Keratinocyte (primary cell): ENCODE results near the gene OLR1. TPM values are rescaled to one million over a fixed set of nuclear protein-coding genes. Genes with fewer than 3 reads are reported as not detected.
A peak's percentile ranks its signal among the peaks of the same experiment; 100 is the strongest.

Experiments
- DNase-seq: peaks from one replicate; pipeline ENCODE4 v3.0.0-alpha.2; 2011; ENCODE audit warnings: low read depth, missing footprints, low spot score
- FAIRE-seq: peaks from 2 replicates; lab custom pipeline; 2011; peaks lifted over from hg19 to GRCh38; lab: Jason Lieb, UNC
- H2AFZ ChIP-seq: 2 replicates; pipeline ENCODE4 v1.6.0; 2012; ENCODE audit warnings: low read length, control low read depth, inconsistent platforms; ENCODE audit not compliant: control insufficient read depth
- H3K27ac ChIP-seq: 2 replicates; pipeline ENCODE4 v1.5.1; 2011; ENCODE audit warnings: low read length; ENCODE audit not compliant: control insufficient read depth, insufficient read depth
- H3K27me3 ChIP-seq: 3 replicates; pipeline ENCODE4 v1.6.0; 2011; ENCODE audit warnings: low read length; ENCODE audit not compliant: control insufficient read depth, insufficient read depth; ENCODE audit errors: extremely low read depth
- H3K36me3 ChIP-seq, 2 experiments: 2 replicates in 1 of 2; 3 replicates in 1 of 2; pipeline ENCODE4 v1.5.1; 2011; ENCODE audit warnings: low read length in 2 of 2, mild to moderate bottlenecking in 1 of 2; ENCODE audit not compliant: control insufficient read depth in 2 of 2, insufficient read depth in 2 of 2; ENCODE audit errors: extremely low read depth in 1 of 2
- H3K4me1 ChIP-seq: 3 replicates; pipeline ENCODE4 v1.5.1; 2011; ENCODE audit warnings: low read length; ENCODE audit not compliant: control insufficient read depth, insufficient read depth; ENCODE audit errors: extremely low read depth
- H3K4me2 ChIP-seq: 3 replicates; pipeline ENCODE4 v1.6.0; 2011; ENCODE audit warnings: low read depth, low read length; ENCODE audit not compliant: control insufficient read depth, insufficient read depth; ENCODE audit errors: extremely low read depth
- H3K4me3 ChIP-seq, 3 experiments: fragments of 200-600 bp in 1 of 3; sonication (generic) in 1 of 3; 2 replicates in 2 of 3; 3 replicates in 1 of 3; pipeline ENCODE4 v1.5.1; 2011 to 2016; ENCODE audit warnings: low read length in 3 of 3, mild to moderate bottlenecking in 3 of 3, control low read depth in 2 of 3, inconsistent platforms in 1 of 3, low read depth in 1 of 3, mixed read lengths in 1 of 3, mixed run types in 1 of 3, moderate library complexity in 1 of 3; ENCODE audit not compliant: control insufficient read depth in 2 of 3, insufficient read depth in 2 of 3; ENCODE audit errors: extremely low read depth in 1 of 3
- H3K79me2 ChIP-seq: 2 replicates; pipeline ENCODE4 v1.6.0; 2012; ENCODE audit warnings: low read length; ENCODE audit not compliant: control insufficient read depth, insufficient read depth
- H3K9ac ChIP-seq: 3 replicates; pipeline ENCODE4 v1.6.0; 2011; ENCODE audit warnings: low read length; ENCODE audit not compliant: control insufficient read depth, insufficient read depth; ENCODE audit errors: extremely low read depth
- H3K9me1 ChIP-seq: 3 replicates; pipeline ENCODE4 v1.6.0; 2011; ENCODE audit warnings: low read length; ENCODE audit not compliant: control insufficient read depth, insufficient read depth; ENCODE audit errors: extremely low read depth
- H3K9me3 ChIP-seq: 2 replicates; pipeline ENCODE4 v1.5.1; 2012; ENCODE audit warnings: low read depth, low read length; ENCODE audit not compliant: control insufficient read depth
- H4K20me1 ChIP-seq: 3 replicates; pipeline ENCODE4 v1.6.0; 2011; ENCODE audit warnings: low read length; ENCODE audit not compliant: control insufficient read depth, insufficient read depth; ENCODE audit errors: extremely low read depth
- EZH2 ChIP-seq: IDR thresholded peaks from one replicate; pipeline ENCODE4 v1.6.1; 2012; ENCODE audit warnings: inconsistent platforms, mild to moderate bottlenecking, low read length, moderate library complexity
- dilution Hi-C: fragments of 300-500 bp; cut with MboI; formaldehyde crosslinking; loops from one replicate; pipeline ENCODE4 v1.7.0; 2020; ENCODE audit warnings: low sequenced_read_pairs; ENCODE audit not compliant: extremely low pct_ligation_motif_present
- polyA plus RNA-seq, 5 experiments: library from polyadenylated mRNA; depleted of rRNA in 3 of 5; stranded (reverse) in 3 of 5; stranded (forward) in 1 of 5; unstranded in 1 of 5; fragments of >200 nt; gene quantifications; 1 replicate in 1 of 5; 2 replicates in 3 of 5; 3 replicates in 1 of 5; pipeline versions ENCODE4 v1.2.1 to v1.2.3, GENCODE V29; 2011 to 2012; ENCODE audit warnings: missing spikeins in 2 of 5, low read depth in 1 of 5, low replicate concordance in 1 of 5
- TF ChIP-seq, protein P1 (sequence below), 3 experiments: IDR thresholded peaks in 1 of 3; conservative IDR thresholded peaks in 1 of 3; optimal IDR thresholded peaks in 1 of 3; 2 replicates in 2 of 3; 3 replicates in 1 of 3; pipeline versions ENCODE3 to v1.5.1; 2011; ENCODE audit warnings: low read length in 3 of 3, mild to moderate bottlenecking in 3 of 3, moderate library complexity in 2 of 3, control low read depth in 1 of 3, inconsistent platforms in 1 of 3; ENCODE audit not compliant: insufficient read depth in 2 of 3; ENCODE audit errors: extremely low read depth in 1 of 3

Gene OLR1
- polyA plus RNA-seq, 1 donor (not counting 4 experiments of a cell fraction or from before 2014, with no cell fraction given): 0.17 TPM

DNA sequence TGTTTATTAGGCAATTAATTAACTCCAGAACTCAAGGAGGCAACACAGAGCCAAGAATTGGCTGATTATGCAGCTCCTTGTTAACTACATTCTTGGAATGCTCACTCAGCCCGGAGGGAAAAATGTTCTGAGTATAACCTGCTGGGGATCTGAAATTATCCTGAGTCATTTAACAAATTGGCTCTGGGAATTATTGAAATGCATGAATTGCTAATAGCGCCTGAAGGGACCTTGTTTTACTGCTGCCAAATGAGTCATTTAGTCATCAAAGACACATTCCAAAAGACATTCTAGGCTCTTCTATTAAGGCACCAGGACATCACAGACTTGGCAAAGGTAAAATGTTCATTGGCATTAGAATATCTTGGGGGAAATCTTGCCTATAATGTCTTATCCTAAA lies 19.9 kb upstream of the OLR1 start:
- dilution Hi-C loops: no loop called here
- H3K79me2 ChIP-seq: no peaks in the 10 kb centered on the region
- TF ChIP-seq, protein P1, sequence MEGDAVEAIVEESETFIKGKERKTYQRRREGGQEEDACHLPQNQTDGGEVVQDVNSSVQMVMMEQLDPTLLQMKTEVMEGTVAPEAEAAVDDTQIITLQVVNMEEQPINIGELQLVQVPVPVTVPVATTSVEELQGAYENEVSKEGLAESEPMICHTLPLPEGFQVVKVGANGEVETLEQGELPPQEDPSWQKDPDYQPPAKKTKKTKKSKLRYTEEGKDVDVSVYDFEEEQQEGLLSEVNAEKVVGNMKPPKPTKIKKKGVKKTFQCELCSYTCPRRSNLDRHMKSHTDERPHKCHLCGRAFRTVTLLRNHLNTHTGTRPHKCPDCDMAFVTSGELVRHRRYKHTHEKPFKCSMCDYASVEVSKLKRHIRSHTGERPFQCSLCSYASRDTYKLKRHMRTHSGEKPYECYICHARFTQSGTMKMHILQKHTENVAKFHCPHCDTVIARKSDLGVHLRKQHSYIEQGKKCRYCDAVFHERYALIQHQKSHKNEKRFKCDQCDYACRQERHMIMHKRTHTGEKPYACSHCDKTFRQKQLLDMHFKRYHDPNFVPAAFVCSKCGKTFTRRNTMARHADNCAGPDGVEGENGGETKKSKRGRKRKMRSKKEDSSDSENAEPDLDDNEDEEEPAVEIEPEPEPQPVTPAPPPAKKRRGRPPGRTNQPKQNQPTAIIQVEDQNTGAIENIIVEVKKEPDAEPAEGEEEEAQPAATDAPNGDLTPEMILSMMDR (optimal IDR thresholded peaks at IDR 0.05 in 1 of 3, IDR thresholded peaks at IDR 0.05 in 1 of 3, conservative IDR thresholded peaks at IDR 0.05 in 1 of 3; ENCODE audit: extremely low read depth in 1 of 3, insufficient read depth in 2 of 3, low read length in 3 of 3): no peak
- no peak for TF ChIP-seq EZH2
- H3K27ac ChIP-seq: no peak overlapping the region
- no peaks in the 10 kb centered on the region for H3K36me3 ChIP-seq
- no peaks in the 10 kb centered on the region for H3K9me3 ChIP-seq
- DNase-seq (no peak), FAIRE-seq (peak; percentile 95)
- no peaks in the 10 kb centered on the region for H4K20me1 ChIP-seq
- H3K27me3 ChIP-seq: no peaks in the 10 kb centered on the region
- H3K9me1 ChIP-seq: no peaks in the 10 kb centered on the region
- no peak overlapping the region for H2AFZ ChIP-seq
- no peak overlapping the region for H3K4me3 ChIP-seq
- peaks cover 15% of the 10 kb centered on the region for H3K4me1 ChIP-seq
- H3K4me2 ChIP-seq: peak overlapping the region; percentile 2
- no peak overlapping the region for H3K9ac ChIP-seq

DNA sequence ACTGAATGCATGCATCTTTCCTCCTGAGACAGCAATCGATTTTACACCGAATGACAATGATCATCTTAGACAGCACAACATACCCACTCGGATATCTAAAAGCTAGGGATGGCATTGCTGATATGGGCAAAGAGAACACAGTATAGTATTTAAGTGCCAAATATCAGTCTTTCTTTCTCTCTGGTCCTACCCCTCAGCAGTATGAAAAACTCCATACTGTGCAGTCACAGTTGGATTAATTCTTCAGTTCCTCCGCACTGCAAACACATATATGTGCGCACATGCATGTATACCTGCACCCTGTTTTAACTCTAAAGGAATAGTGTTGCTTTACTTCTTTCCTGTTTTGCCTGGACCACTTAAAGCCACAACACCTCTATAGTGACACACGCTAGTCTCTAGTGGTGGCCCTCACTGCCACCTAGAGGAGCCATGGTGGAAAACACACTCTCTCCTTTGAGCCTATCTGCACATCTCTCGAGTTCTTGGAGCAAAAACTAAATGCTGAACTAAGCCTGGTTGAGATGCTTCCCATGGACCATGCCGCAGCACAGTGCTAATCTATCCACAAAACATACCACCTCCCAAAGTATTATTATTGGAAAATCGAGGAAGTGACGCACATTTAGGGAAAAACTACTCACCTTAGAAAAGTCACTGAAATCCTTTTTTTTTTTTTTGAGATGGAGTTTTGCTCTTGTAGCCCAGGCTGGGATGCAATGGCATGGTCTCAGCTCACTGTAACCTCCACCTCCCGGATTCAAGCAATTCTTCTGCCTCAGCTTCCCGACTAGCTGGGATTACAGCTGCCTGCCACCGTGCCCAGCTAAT lies 18.8 kb upstream of the OLR1 start:
- FAIRE-seq: peak; percentile 85
- Histone ChIP-seq H3K9me3 (no peaks in the 10 kb centered on the region), H3K4me3 (no peak overlapping the region), H2AFZ (no peak overlapping the region), H3K27me3 (no peaks in the 10 kb centered on the region), H3K4me2 (no peak overlapping the region), H3K4me1 (peaks cover 15% of the 10 kb centered on the region), H4K20me1 (no peaks in the 10 kb centered on the region), H3K36me3 (no peaks in the 10 kb centered on the region), H3K9me1 (no peaks in the 10 kb centered on the region), H3K9ac (no peak overlapping the region), H3K27ac (no peak overlapping the region), H3K79me2 (no peaks in the 10 kb centered on the region)
- DNase-seq: no peak
- dilution Hi-C loops: no loop called here
- TF ChIP-seq EZH2: no peak
- TF ChIP-seq, protein P1 (optimal IDR thresholded peaks at IDR 0.05 in 1 of 3, IDR thresholded peaks at IDR 0.05 in 1 of 3, conservative IDR thresholded peaks at IDR 0.05 in 1 of 3; ENCODE audit: extremely low read depth in 1 of 3, insufficient read depth in 2 of 3, low read length in 3 of 3): peak; percentile 79 to 88 (median 83)
